B cell (primary cell): Measurements from ENCODE around the gene ZNF326. TPM values are rescaled to one million over a fixed set of nuclear protein-coding genes. Genes with fewer than 3 reads are reported as not detected.

ENCODE experiments used
- ATAC-seq: fragments of 200-7000 bp; cut with Tn5 transposase; one replicate; pipeline ENCODE4 v1.10.0; 2021; ENCODE audit warnings: low read depth, mild to moderate bottlenecking, moderate number of reproducible peaks, moderate library complexity
- CTCF ChIA-PET: fragments of 350-600 bp; sonication (Branson Sonifier 250); formaldehyde crosslinking; loops from one replicate; lab custom pipeline; 2021; ENCODE audit warnings: antibody characterized with exemption, inconsistent platforms; lab: Charles Lee
- POLR2A ChIA-PET: fragments of 350-600 bp; sonication (Branson Sonifier 250); formaldehyde crosslinking; loops from one replicate; lab custom pipeline; 2021; ENCODE audit warnings: antibody characterized with exemption; lab: Charles Lee
- DNase-seq: peaks from one replicate; pipeline ENCODE4 v3.0.0; 2013
- H2AFZ ChIP-seq: 2 replicates; pipeline ENCODE4 v1.6.1; 2012; ENCODE audit warnings: mild to moderate bottlenecking, low read depth, low read length; ENCODE audit not compliant: insufficient read depth, poor library complexity, severe bottlenecking
- H3K27ac ChIP-seq, 2 donors: 1 replicate in 1 of 2; 2 replicates in 1 of 2; pipeline ENCODE4 v1.5.1; 2012 to 2013; ENCODE audit warnings: low read length in 2 of 2, mild to moderate bottlenecking in 2 of 2, moderate library complexity in 1 of 2
- H3K27me3 ChIP-seq, 4 experiments: fragments of 200-600 bp in 1 of 4; sonication (generic) in 1 of 4; replicated peaks in 1 of 4; 1 replicate in 2 of 4; 2 replicates in 2 of 4; pipeline versions ENCODE4 v1.6.1 to v1.7.0; 2013 to 2016; ENCODE audit warnings: low read length in 3 of 4, mild to moderate bottlenecking in 2 of 4, mixed read lengths in 1 of 4, moderate library complexity in 1 of 4; ENCODE audit not compliant: insufficient read depth in 4 of 4, control insufficient read depth in 3 of 4; ENCODE audit errors: control extremely low read depth in 1 of 4
- H3K36me3 ChIP-seq, 2 experiments: replicated peaks in 1 of 2; 1 replicate in 1 of 2; 2 replicates in 1 of 2; pipeline versions ENCODE4 v1.6.1 to v1.7.1; 2013; ENCODE audit warnings: low read length in 1 of 2; ENCODE audit not compliant: insufficient read depth in 2 of 2, control insufficient read depth in 1 of 2; ENCODE audit errors: control extremely low read depth in 1 of 2, extremely low read depth in 1 of 2
- H3K4me1 ChIP-seq, 2 donors: fragments of 200-600 bp in 1 of 2; sonication (generic) in 1 of 2; 1 replicate in 1 of 2; 2 replicates in 1 of 2; pipeline versions ENCODE4 v1.5.1 to v1.6.1; 2013 to 2017; ENCODE audit warnings: low read length in 2 of 2; ENCODE audit not compliant: control insufficient read depth in 2 of 2, insufficient read depth in 2 of 2
- H3K4me2 ChIP-seq: replicated peaks from 2 replicates; pipeline ENCODE3; 2012; ENCODE audit warnings: mild to moderate bottlenecking, low read depth, low read length; ENCODE audit not compliant: poor library complexity, severe bottlenecking
- H3K4me3 ChIP-seq, 5 experiments: fragments of 200-600 bp in 1 of 5; sonication (generic) in 1 of 5; 1 replicate in 3 of 5; 2 replicates in 2 of 5; pipeline versions ENCODE4 v1.5.1 to v1.7.0; 2011 to 2016; ENCODE audit warnings: low read length in 4 of 5, mild to moderate bottlenecking in 4 of 5, low read depth in 2 of 5, control low read depth in 1 of 5, moderate library complexity in 1 of 5; ENCODE audit not compliant: insufficient read depth in 1 of 5; ENCODE audit errors: control extremely low read depth in 1 of 5, extremely low read depth in 1 of 5
- H3K79me2 ChIP-seq: fragments of 200-600 bp; sonication (generic); one replicate; pipeline ENCODE4 v1.6.0; 2016; ENCODE audit warnings: low read length; ENCODE audit not compliant: control insufficient read depth, insufficient read depth
- H3K9ac ChIP-seq: fragments of 200-600 bp; sonication (generic); 2 replicates; pipeline ENCODE4 v1.6.1; 2017; ENCODE audit warnings: mild to moderate bottlenecking, low read length, moderate library complexity
- H3K9me3 ChIP-seq, 3 donors: one replicate each; pipeline versions ENCODE4 v1.6.1 to v1.7.1; 2013; ENCODE audit warnings: low read length in 2 of 3; ENCODE audit not compliant: control insufficient read depth in 2 of 3, insufficient read depth in 1 of 3; ENCODE audit errors: control extremely low read depth in 1 of 3
- H4K20me1 ChIP-seq: 2 replicates; pipeline ENCODE4 v1.6.0; 2012; ENCODE audit warnings: mild to moderate bottlenecking, low read length; ENCODE audit not compliant: insufficient read depth, control insufficient read depth, poor library complexity, severe bottlenecking
- H3K27ac Mint-ChIP-seq: one replicate; pipeline ENCODE4 v1.8.0; 2021; ENCODE audit warnings: mixed read lengths
- H3K27me3 Mint-ChIP-seq: one replicate; pipeline ENCODE4 v1.8.0; 2021; ENCODE audit warnings: mixed read lengths
- H3K4me1 Mint-ChIP-seq: one replicate; pipeline ENCODE4 v1.8.0; 2021; ENCODE audit warnings: mixed read lengths
- H3K4me3 Mint-ChIP-seq: one replicate; pipeline ENCODE4 v1.8.0; 2021; ENCODE audit warnings: mixed read lengths
- H3K9me3 Mint-ChIP-seq: one replicate; pipeline ENCODE4 v1.8.0; 2022; ENCODE audit warnings: mixed read lengths; ENCODE audit not compliant: insufficient read depth
- EZH2 ChIP-seq: IDR thresholded peaks from 2 replicates; pipeline ENCODE4 v1.6.1; 2012; ENCODE audit warnings: borderline replicate concordance, low read depth, mild to moderate bottlenecking, moderate library complexity, low read length; ENCODE audit not compliant: insufficient read depth, poor library complexity, severe bottlenecking
- WGBS: methylation state at CpG from one replicate; pipeline ENCODE4 v1.1.5; 2013; ENCODE audit warnings: missing lambda C conversion rate; ENCODE audit not compliant: insufficient coverage; 5-methylcytosine and 5-hydroxymethylcytosine counted together
- intact Hi-C: fragments of 100-400 bp; cut with micrococcal nuclease; formaldehyde crosslinking; loops from one replicate; pipeline ENCODE4 v1.10.0; 2022
- polyA plus RNA-seq: library from polyadenylated mRNA; depleted of rRNA; stranded (reverse); fragments of >200 nt; gene quantifications from 2 replicates; pipeline ENCODE4 v1.2.3, GENCODE V29; 2012
- total RNA-seq, 2 donors: library from RNA; stranded (reverse); fragments of 120-200 nt in 1 of 2; gene quantifications; 1 replicate in 1 of 2; 2 replicates in 1 of 2; pipeline versions ENCODE4 v1.2.3 to v1.2.4, GENCODE V29; 2013 to 2022
- TF ChIP-seq, protein P1 (sequence below): fragments of 200-600 bp; IDR thresholded peaks from one replicate; pipeline ENCODE4 v1.8.0; 2022; ENCODE audit warnings: antibody characterized with exemption, mild to moderate bottlenecking

ZNF326 gene
- total and polyA plus RNA-seq, 2 donors (not counting 1 experiment from before 2014, with no cell fraction given) = 6.1 to 34.1 TPM

DNA sequence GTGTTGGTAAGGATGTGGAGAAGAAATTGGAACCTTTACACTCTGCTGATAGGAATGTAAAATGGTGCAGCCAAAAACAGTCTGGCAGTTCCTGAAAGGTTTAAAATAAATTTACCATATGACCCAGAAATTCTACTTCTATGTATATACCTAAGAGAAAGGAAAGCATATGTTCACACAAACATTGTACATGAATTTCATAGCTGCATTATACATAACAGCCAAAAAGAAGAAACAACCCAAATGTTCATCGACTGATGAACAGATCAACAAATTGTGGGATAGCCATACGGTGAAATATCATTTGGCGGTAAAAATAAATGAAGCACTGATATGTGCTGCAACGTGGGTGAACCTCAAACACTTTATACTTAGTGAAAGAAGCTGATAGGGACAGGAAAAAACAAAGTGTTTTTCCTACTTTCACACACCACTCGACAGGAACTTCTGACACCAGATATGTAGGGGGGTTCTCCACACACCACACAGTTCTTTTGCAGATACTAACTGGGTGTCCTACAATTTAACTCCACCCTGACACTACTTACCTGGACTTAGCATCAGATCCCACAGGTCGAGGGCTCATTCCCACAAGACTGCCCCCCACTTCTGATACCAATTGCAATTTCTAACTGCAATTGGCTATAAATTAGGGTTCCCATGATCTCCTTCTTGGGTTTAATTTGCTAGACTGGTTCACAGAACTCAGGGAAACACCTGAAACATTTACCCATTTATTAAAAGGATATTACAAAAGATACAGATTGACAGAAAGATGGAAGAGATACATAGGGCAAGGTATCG, 35.9 kb upstream of the ZNF326 start:
- Mint-ChIP-seq H3K4me3 (no peak overlapping the region), H3K4me1 (peaks cover 19% of the 10 kb centered on the region), H3K9me3 (no peaks in the 10 kb centered on the region), H3K27ac (no peak overlapping the region), H3K27me3 (peaks cover 3% of the 10 kb centered on the region)
- DNase-seq = no peak
- H3K9ac ChIP-seq = no peak overlapping the region
- H3K27ac ChIP-seq = no peak overlapping the region
- no peaks in the 10 kb centered on the region for H3K9me3 ChIP-seq
- ATAC-seq = no peak
- ChIA-PET CTCF (no interaction called here), POLR2A (no interaction called here)
- H3K36me3 ChIP-seq = no peaks in the 10 kb centered on the region
- H3K79me2 ChIP-seq = no peaks in the 10 kb centered on the region
- H3K4me1 ChIP-seq = peaks cover 8 to 13% of the 10 kb centered on the region in 2 donors
- TF ChIP-seq, protein P1, sequence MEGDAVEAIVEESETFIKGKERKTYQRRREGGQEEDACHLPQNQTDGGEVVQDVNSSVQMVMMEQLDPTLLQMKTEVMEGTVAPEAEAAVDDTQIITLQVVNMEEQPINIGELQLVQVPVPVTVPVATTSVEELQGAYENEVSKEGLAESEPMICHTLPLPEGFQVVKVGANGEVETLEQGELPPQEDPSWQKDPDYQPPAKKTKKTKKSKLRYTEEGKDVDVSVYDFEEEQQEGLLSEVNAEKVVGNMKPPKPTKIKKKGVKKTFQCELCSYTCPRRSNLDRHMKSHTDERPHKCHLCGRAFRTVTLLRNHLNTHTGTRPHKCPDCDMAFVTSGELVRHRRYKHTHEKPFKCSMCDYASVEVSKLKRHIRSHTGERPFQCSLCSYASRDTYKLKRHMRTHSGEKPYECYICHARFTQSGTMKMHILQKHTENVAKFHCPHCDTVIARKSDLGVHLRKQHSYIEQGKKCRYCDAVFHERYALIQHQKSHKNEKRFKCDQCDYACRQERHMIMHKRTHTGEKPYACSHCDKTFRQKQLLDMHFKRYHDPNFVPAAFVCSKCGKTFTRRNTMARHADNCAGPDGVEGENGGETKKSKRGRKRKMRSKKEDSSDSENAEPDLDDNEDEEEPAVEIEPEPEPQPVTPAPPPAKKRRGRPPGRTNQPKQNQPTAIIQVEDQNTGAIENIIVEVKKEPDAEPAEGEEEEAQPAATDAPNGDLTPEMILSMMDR = no peak
- no peak for TF ChIP-seq EZH2
- H3K4me3 ChIP-seq = no peak overlapping the region
- H3K27me3 ChIP-seq = no peaks in the 10 kb centered on the region
- no peak overlapping the region for H3K4me2 ChIP-seq
- intact Hi-C loops = no loop called here
- WGBS = 67% methylated on average over 1 of the region's 7 CpGs
- no peaks in the 10 kb centered on the region for H4K20me1 ChIP-seq
- H2AFZ ChIP-seq = no peak overlapping the region

DNA sequence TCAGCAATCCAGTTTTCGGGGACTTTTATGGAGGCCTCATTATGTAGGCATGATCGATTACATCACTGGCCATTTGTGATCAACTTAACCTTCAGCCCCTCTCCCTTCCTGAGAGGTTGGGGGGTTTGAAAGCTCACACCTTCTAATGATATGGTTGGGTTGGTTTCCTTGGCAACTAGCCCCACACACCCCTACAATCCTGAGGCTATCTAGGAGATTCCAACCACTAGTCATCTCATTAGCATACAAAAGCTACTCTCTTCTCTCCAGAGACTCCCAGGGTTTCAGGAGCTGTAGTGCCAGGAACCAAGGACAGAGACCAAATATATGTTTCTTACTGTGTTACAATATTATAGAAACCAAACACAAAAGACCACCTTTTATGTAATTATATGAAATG, 35.2 kb upstream of the ZNF326 start:
- ChIA-PET CTCF (no interaction called here), POLR2A (no interaction called here)
- peaks cover 19% of the 10 kb centered on the region for H3K4me1 Mint-ChIP-seq
- Histone ChIP-seq H3K4me1 (peaks cover 8 to 13% of the 10 kb centered on the region in 2 donors), H3K4me2 (no peak overlapping the region), H3K36me3 (no peaks in the 10 kb centered on the region), H3K27me3 (no peaks in the 10 kb centered on the region), H3K9me3 (no peaks in the 10 kb centered on the region), H3K4me3 (no peak overlapping the region), H2AFZ (no peak overlapping the region), H3K9ac (no peak overlapping the region), H4K20me1 (no peaks in the 10 kb centered on the region), H3K79me2 (no peaks in the 10 kb centered on the region), H3K27ac (no peak overlapping the region)
- peaks cover 5% of the 10 kb centered on the region for H3K27me3 Mint-ChIP-seq
- no peak overlapping the region for H3K27ac Mint-ChIP-seq
- intact Hi-C loops = no loop called here
- no peak overlapping the region for H3K4me3 Mint-ChIP-seq
- DNase-seq = no peak
- ATAC-seq = no peak
- TF ChIP-seq EZH2 = no peak
- TF ChIP-seq, protein P1 = no peak
- no CpG with 5 or more reads among the region's 2 CpGs for WGBS
- no peaks in the 10 kb centered on the region for H3K9me3 Mint-ChIP-seq
